ENCODE data around the gene ZCCHC10.

DNA sequence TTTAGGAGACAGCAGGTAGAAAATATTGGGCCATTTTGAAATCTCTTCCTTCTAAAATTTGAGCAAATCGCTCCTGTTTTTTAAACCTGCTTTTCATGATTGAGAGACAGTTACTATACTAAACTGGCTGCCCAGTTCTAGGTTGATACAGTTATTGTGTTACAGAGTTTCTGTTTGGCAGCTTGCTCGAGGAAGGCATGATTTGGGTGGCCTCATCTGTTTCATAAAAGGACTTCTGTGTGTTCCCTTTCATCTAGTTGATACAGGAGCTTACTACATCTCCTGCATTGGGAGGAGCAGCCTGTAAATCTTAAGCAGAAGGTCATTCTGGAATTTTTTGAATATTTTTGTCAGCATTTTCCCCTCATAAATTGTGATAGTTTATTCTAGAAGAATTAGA is 39.7 kb upstream of the ZCCHC10 start:
- no peak for TF ChIP-seq CTCF (IDR thresholded peaks at IDR 0.05)
- no peak for TF ChIP-seq ZFX (IDR thresholded peaks at IDR 0.05; ENCODE audit: borderline replicate concordance)
